Smooth muscle cell (in vitro differentiated cells): Measurements from ENCODE around the gene DLEC1. TPM values are rescaled to one million over a fixed set of nuclear protein-coding genes. Genes with fewer than 3 reads are reported as not detected.

Experiments
- DNase-seq: peaks from one replicate; lab custom pipeline; 2025; ENCODE audit not compliant: unreplicated experiment; lab: John Stamatoyannopoulos, UW
- H2AFZ ChIP-seq: fragments of 200-600 bp; sonication (generic); 2 replicates; pipeline ENCODE4 v1.6.0; 2016; ENCODE audit warnings: antibody characterized with exemption, low read depth, mild to moderate bottlenecking
- H3F3A ChIP-seq: fragments of 200-600 bp; sonication (generic); 2 replicates; pipeline ENCODE4 v1.6.0; 2017; ENCODE audit warnings: antibody characterized with exemption, low read depth
- H3K27ac ChIP-seq: fragments of 200-600 bp; sonication (generic); 2 replicates; pipeline ENCODE4 v1.5.1; 2016; ENCODE audit warnings: low read depth, mild to moderate bottlenecking
- H3K27me3 ChIP-seq: fragments of 200-600 bp; sonication (generic); 2 replicates; pipeline ENCODE4 v1.6.1; 2016; ENCODE audit warnings: low read depth, mild to moderate bottlenecking
- H3K36me3 ChIP-seq: fragments of 200-600 bp; sonication (generic); 2 replicates; pipeline ENCODE4 v1.5.1; 2016; ENCODE audit warnings: low read depth
- H3K4me1 ChIP-seq: fragments of 200-600 bp; sonication (generic); 2 replicates; pipeline ENCODE4 v1.5.1; 2016; ENCODE audit warnings: low read depth
- H3K4me2 ChIP-seq: fragments of 200-600 bp; sonication (generic); 2 replicates; pipeline ENCODE4 v1.6.0; 2016; ENCODE audit warnings: mild to moderate bottlenecking
- H3K4me3 ChIP-seq: fragments of 200-600 bp; sonication (generic); 2 replicates; pipeline ENCODE4 v1.5.1; 2016; ENCODE audit warnings: mild to moderate bottlenecking
- H3K79me2 ChIP-seq: fragments of 200-600 bp; sonication (generic); 2 replicates; pipeline ENCODE4 v1.6.0; 2016; ENCODE audit warnings: low read depth, mild to moderate bottlenecking
- H3K9ac ChIP-seq: fragments of 200-600 bp; sonication (generic); 2 replicates; pipeline ENCODE4 v1.6.0; 2016; ENCODE audit warnings: low read depth
- H3K9me3 ChIP-seq: fragments of 200-600 bp; sonication (generic); replicated peaks from 2 replicates; pipeline ENCODE4 v1.5.1; 2016; ENCODE audit warnings: low read depth
- H4K20me1 ChIP-seq: fragments of 200-600 bp; sonication (generic); 2 replicates; pipeline ENCODE4 v1.6.0; 2016; ENCODE audit warnings: low read depth
- CTCF ChIP-seq: fragments of 200-600 bp; sonication (generic); IDR thresholded peaks from 2 replicates; pipeline ENCODE4 v1.5.1; 2017; ENCODE audit warnings: borderline replicate concordance, mild to moderate bottlenecking, antibody characterized with exemption; ENCODE audit not compliant: insufficient read depth, poor library complexity, severe bottlenecking
- WGBS: methylation state at CpG from one replicate; pipeline ENCODE4 v1.1.7; 2016; ENCODE audit warnings: low lambda C conversion rate; 5-methylcytosine and 5-hydroxymethylcytosine counted together
- polyA plus RNA-seq: library from polyadenylated mRNA; unstranded; fragments of >200 nt; fragmentation: Nextera tagmentation; extraction: Ambion mirVana; gene quantifications from 2 replicates; pipeline ENCODE4 v1.2.1, GENCODE V29; 2016
- total RNA-seq: library from RNA; depleted of rRNA; stranded (reverse); fragments of >200 nt; gene quantifications from 2 replicates; pipeline ENCODE4 v1.2.3, GENCODE V29; 2014

Gene DLEC1
- total and polyA plus RNA-seq, 2 experiments from 2014 or later: 0.27 to 0.61 TPM

- Histone ChIP-seq H3K4me1 (peaks cover 27% of the 10 kb centered on the region), H3K4me2 (peak overlapping the region; percentile 95), H3K4me3 (peak overlapping the region; percentile 80), H3F3A (peaks cover 4% of the 10 kb centered on the region), H4K20me1 (peaks cover 43% of the 10 kb centered on the region), H3K27me3 (no peaks in the 10 kb centered on the region), H3K79me2 (peaks cover 36% of the 10 kb centered on the region), H3K9ac (peak overlapping the region; percentile 65), H3K9me3 (no peaks in the 10 kb centered on the region), H3K36me3 (no peaks in the 10 kb centered on the region), H3K27ac (peak overlapping the region; percentile 8), H2AFZ (peak overlapping the region; percentile 88)
- 1% methylated on average over 20 of the region's 20 CpGs for WGBS
- no peak for DNase-seq
- no peak for TF ChIP-seq CTCF
These were observed 97.4 kb downstream of the DLEC1 start for GRCh38 chr3:38136393-38136776.

- no peak for TF ChIP-seq CTCF
- peaks cover 36% of the 10 kb centered on the region for H3K79me2 ChIP-seq
- H3K27ac ChIP-seq: peak within 1 kb of the TSS; percentile 86
- H3K4me2 ChIP-seq: peak within 1 kb of the TSS; percentile 95
- H3K9ac ChIP-seq: peak within 1 kb of the TSS; percentile 65
- DNase-seq: peak; percentile 92
- H3F3A ChIP-seq: peaks cover 4% of the 10 kb centered on the region
- peak within 1 kb of the TSS; percentile 98 for H2AFZ ChIP-seq
- H3K27me3 ChIP-seq: no peaks in the 10 kb centered on the region
- H3K4me1 ChIP-seq: peaks cover 27% of the 10 kb centered on the region
- H3K4me3 ChIP-seq: peak within 1 kb of the TSS; percentile 80
- H3K36me3 ChIP-seq: no peaks in the 10 kb centered on the region
- H3K9me3 ChIP-seq: no peaks in the 10 kb centered on the region
- WGBS: under 1% methylated on average over 55 of the region's 66 CpGs
- peaks cover 37% of the 10 kb centered on the region for H4K20me1 ChIP-seq
These were observed 98.0 kb downstream of the DLEC1 start, which contains the start of gene ACAA1 for GRCh38 chr3:38136777-38137614. ACAA1 (minus strand) TSS chr3:38137127; CDS start chr3:38137035, 92 bp downstream.

GRCh38 chr3:38137615-38138348, 98.8 kb downstream of the DLEC1 start:
- Histone ChIP-seq H3F3A (peaks cover 4% of the 10 kb centered on the region), H3K4me3 (peak overlapping the region; percentile 80), H3K9me3 (no peaks in the 10 kb centered on the region), H3K36me3 (no peaks in the 10 kb centered on the region), H3K4me1 (peaks cover 27% of the 10 kb centered on the region), H3K9ac (peak overlapping the region; percentile 77), H3K27me3 (no peaks in the 10 kb centered on the region), H3K4me2 (peak overlapping the region; percentile 88), H3K79me2 (peaks cover 36% of the 10 kb centered on the region), H4K20me1 (peaks cover 33% of the 10 kb centered on the region), H2AFZ (peak overlapping the region; percentile 98), H3K27ac (peak overlapping the region; percentile 86)
- 23% methylated on average over 22 of the region's 22 CpGs for WGBS
- TF ChIP-seq CTCF: peak; percentile 28
- no peak for DNase-seq
